Ecto neural progenitor cell (in vitro differentiated cells): ENCODE data around the gene TBKBP1.
"Not testable (repeated sequence)": the region's sequence is repeated elsewhere in the genome, so short reads cannot be mapped to it uniquely, and the experiment has no call there.

Experiments
- DNase-seq: peaks from one replicate; pipeline ENCODE4 v3.0.0-alpha.2; 2018; ENCODE audit warnings: low spot score

Gene TBKBP1

DNA sequence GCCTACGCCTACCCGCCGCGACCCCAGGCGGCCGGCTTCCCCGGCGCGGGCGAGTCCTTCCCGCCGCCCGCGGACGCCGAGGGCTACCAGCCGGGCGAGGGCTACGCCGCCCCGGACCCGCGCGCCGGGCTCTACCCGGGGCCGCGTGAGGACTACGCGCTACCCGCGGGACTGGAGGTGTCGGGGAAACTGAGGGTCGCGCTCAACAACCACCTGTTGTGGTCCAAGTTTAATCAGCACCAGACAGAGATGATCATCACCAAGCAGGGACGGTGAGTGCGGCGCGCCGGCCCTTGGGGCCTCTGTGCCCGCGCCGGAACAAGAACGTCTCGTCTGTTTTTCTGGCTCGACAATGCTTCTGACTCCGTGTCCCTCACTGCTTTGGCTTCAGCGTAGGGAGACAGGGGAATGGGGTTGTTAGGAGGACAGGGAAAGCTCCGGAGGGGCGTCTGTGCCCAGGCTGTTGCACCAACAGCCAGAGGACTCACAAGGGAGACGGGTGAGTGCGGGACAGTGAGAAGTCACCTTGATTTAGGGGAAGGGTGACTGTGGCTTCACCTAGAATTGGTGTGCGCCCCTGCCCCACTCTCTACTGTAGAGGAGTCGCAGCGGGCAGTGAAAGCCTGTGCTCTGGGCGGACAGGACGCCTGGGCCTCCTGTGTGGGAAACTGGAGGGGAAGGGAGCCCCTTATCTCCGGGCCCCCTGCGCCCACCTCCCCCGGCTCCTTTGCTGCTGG lies 39.9 kb downstream of the TBKBP1 start:
- DNase-seq = peak; percentile 56

GRCh38 chr17:47735139-47735464 lies 41.1 kb downstream of the TBKBP1 start:
- DNase-seq = no peak

GRCh38 chr17:47735536-47736011 lies 41.6 kb downstream of the TBKBP1 start:
- peak; percentile 45 for DNase-seq

GRCh38 chr17:47736501-47737495 lies 42.8 kb downstream of the TBKBP1 start:
- DNase-seq = no peak

DNA sequence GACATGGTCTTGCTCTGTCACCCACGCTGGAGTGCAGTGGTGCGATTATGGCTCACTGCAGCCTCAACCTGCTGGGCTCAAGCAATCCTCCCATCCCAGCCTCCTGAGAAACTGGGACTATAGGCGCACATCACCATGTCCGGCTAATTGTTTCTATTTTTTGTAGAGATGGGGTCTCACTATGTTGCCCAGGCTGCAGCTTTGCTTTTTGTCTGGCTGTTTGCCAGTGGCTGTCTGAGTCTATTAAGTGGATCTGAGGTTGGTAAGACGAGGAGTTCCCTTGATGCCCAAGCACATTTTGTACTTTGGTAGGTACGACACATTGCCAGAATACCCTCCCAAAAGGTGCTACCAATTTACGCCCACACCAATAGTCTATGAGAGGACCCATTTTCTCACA lies 44.2 kb downstream of the TBKBP1 start:
- DNase-seq = no peak

DNA sequence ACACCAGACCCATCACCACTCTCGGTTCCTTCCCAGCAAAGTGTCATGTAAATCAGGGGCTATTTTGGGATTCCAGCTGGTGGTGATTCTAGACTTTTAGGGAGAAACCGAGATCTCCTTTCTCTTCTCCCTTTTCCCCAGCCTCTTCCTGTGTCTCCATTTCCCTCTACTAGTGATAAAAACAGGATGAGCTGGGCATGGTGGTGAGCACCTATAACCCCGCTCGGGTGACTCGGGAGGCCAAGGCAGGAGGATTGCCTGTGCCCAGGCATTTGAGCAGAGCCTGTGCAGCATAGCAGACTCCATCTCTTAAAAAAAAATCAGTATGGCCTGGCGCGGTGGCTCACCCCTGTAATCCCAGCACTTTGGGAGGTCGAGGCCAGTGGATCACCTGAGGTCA lies 45.2 kb downstream of the TBKBP1 start:
- no peak for DNase-seq

- DNase-seq = not testable (repeated sequence)
Observed at GRCh38 chr17:47739945-47740344, 46.0 kb downstream of the TBKBP1 start.

DNA sequence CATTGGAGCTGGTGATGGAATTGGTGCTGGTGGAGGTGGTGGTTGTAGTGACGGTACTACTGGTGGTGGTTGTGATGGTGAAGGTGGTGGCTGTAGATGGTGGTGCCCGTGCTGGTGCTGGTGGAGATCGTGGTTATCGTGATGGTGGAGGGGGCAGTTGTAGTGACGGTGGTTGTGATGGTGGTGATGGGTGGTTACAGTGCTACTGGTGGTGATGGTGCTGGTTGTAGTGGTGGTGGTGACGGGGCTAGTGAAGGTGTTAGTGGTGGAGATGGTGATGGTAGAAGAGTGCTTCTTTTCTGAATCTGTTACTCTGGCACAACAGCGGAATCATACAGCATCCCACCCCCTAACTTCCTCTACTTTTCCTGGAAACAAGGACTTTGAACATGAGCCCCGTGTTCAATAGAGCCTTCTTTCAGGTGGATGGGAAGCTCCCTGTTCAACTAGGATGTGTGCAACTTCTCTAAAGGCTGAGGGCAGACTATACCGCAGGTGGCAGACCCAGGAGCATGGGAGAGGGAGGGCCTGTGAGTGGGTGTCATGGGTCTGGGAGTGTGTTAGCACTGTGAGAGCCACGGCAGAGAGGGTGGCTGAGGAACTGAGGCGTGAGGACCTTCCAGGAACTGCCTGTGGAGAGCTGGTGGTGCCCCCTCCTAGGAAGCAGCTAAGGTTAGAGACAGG lies 47.3 kb downstream of the TBKBP1 start:
- DNase-seq = no peak

DNA sequence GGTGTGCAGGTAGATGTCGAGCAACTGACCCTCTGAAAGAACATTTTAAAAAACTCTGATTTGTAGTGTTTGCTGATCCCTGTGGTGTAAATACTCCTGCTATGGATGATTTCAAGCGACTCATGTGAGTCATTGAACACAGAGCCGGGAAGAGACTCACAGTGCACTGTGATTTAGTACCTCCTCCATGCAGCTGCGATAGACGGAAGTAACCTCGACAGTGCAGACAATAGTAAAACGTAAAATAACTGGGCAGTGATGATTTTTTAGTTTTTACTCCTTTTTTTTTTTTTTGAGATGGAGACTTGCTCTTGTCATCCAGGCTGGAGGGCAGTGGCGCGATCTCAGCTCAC lies 47.8 kb downstream of the TBKBP1 start:
- no peak for DNase-seq

DNA sequence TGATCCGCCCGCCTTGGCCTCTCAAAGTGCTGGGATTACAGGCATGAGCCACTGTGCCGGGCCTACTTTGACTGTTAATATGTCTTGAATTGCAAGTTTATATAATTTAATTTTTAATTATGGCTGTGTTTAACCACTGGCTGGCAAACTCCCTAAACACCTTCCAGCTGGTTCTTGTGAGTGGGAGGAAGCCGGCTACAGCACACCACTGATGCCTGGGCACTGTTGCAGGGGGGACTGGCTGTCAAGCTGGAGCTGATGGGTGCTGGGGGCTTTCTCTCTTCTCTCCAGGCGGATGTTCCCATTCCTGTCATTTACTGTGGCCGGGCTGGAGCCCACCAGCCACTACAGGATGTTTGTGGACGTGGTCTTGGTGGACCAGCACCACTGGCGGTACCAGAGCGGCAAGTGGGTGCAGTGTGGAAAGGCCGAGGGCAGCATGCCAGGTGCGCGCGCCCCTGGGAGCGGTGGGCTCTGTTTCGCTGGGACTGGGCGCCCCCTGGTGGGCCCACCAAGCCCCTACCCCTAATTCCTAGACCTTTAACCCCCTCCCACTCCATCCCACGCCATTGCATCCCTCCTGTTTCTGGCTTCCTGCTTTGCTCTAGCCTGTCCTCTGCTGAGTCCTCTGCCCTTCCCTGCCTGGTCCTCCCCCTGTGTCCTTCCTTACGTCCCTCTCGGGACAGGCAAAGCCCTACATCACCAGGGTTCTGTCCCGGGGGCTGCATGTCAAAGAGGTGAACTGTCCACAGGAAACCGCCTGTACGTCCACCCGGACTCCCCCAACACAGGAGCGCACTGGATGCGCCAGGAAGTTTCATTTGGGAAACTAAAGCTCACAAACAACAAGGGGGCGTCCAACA lies 48.6 kb downstream of the TBKBP1 start:
- DNase-seq = peak; percentile 88

DNA sequence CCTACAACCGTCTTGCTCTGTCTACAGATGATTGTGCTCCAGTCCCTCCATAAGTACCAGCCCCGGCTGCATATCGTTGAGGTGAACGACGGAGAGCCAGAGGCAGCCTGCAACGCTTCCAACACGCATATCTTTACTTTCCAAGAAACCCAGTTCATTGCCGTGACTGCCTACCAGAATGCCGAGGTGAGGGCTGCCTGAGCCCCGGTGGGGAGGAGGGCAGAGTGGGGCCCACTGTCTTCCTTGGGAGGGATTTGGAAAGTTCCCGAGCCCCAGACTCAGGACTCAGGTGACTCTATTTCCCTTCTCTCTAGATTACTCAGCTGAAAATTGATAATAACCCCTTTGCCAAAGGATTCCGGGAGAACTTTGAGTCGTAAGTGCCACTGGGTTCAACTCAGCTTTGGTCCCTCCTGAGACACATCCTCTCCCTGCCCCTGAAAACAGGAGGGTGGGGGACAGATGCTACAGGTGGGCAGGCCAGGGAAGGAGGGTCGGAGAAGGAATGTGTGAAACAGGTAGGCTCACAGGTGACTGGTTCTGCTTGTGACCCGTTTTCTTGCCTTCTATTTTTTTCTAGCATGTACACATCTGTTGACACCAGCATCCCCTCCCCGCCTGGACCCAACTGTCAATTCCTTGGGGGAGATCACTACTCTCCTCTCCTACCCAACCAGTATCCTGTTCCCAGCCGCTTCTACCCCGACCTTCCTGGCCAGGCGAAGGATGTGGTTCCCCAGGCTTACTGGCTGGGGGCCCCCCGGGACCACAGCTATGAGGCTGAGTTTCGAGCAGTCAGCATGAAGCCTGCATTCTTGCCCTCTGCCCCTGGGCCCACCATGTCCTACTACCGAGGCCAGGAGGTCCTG lies 50.4 kb downstream of the TBKBP1 start:
- DNase-seq = no peak

- no peak for DNase-seq
Observed at GRCh38 chr17:47745037-47745380, 51.0 kb downstream of the TBKBP1 start.

- no peak for DNase-seq
Observed at GRCh38 chr17:47751471-47751870, 57.5 kb downstream of the TBKBP1 start.

GRCh38 chr17:47757386-47757785 lies 63.4 kb downstream of the TBKBP1 start:
- DNase-seq = no peak

DNA sequence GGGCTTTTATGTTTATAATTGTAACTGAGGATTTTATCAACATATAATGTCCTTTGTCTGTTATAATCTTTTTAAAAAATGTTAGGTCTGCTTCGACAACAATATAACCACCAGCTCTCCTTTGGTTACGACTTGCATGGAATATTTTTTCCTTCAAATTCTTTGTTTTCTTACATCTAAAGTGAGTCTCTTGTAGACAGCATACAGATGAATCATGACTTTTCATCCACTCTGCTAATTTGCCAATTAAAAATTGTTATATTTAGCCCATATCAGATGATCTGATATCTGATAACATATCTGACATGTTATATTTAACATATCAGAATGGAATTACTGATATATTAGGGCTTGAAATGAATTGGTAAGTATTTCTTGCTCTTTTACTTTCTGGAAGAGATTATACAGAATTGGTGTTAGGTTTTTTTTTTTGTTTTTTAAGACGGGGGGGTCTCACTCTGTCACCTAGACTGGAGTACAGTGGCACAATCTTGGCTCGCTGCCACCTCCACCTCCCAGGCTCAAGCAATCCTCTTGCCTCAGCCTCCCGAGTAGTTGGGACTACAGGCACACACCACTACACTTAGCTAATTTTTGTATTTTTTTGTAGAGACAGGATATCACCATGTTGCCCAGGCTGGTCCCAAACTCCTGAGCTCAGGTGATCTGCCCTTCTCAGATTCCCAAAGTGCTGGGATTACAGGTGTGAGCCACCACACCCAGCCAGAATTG lies 66.6 kb downstream of the TBKBP1 start:
- no peak for DNase-seq
